SU-DHL-6 (cell line): ENCODE data around the gene ITGA2B.

Experiments
- H2AFZ ChIP-seq: fragments of 200-600 bp; sonication (generic); 2 replicates; pipeline ENCODE4 v1.6.1; 2014; ENCODE audit warnings: low read depth, mild to moderate bottlenecking, moderate library complexity, mixed read lengths, antibody characterized with exemption, low read length; ENCODE audit not compliant: severe bottlenecking
- H3F3A ChIP-seq: fragments of 200-600 bp; shearing (Covaris generic); 2 replicates; pipeline ENCODE4 v1.6.0; 2016; ENCODE audit warnings: antibody characterized with exemption, mild to moderate bottlenecking; ENCODE audit not compliant: insufficient read depth
- H3K27ac ChIP-seq: fragments of 200-600 bp; sonication (generic); 2 replicates; pipeline ENCODE4 v1.5.1; 2016; ENCODE audit warnings: low read depth, mild to moderate bottlenecking, low read length, moderate library complexity, mixed read lengths
- H3K27me3 ChIP-seq: fragments of 200-600 bp; sonication (generic), shearing (Covaris generic); 2 replicates; pipeline ENCODE4 v1.6.0; 2014; ENCODE audit warnings: mild to moderate bottlenecking, low read length
- H3K36me3 ChIP-seq: fragments of 200-600 bp; sonication (generic); 2 replicates; pipeline ENCODE4 v1.6.1; 2014; ENCODE audit warnings: mild to moderate bottlenecking, low read length, mixed read lengths
- H3K4me2 ChIP-seq: fragments of 300-600, 200-600 bp; shearing (Covaris generic), sonication (generic); 2 replicates; pipeline ENCODE4 v1.6.0; 2014; ENCODE audit warnings: low read length, low read depth, mild to moderate bottlenecking; ENCODE audit not compliant: poor library complexity, severe bottlenecking
- H3K4me3 ChIP-seq: fragments of 200-600 bp; sonication (generic); 2 replicates; pipeline ENCODE4 v1.5.1; 2014; ENCODE audit warnings: antibody characterized with exemption, low read length, mild to moderate bottlenecking, mixed read lengths; ENCODE audit not compliant: insufficient read depth, poor library complexity, severe bottlenecking
- H3K79me2 ChIP-seq: fragments of 200-600 bp; sonication (generic); 2 replicates; pipeline ENCODE4 v1.6.1; 2014; ENCODE audit warnings: mild to moderate bottlenecking, low read length, moderate library complexity; ENCODE audit not compliant: insufficient read depth
- H3K9ac ChIP-seq: fragments of 200-600 bp; sonication (generic); 2 replicates; pipeline ENCODE4 v1.7.0; 2014; ENCODE audit warnings: mild to moderate bottlenecking, low read length
- H3K9me2 ChIP-seq: fragments of 200-600 bp; sonication (generic); replicated peaks from 2 replicates; pipeline ENCODE4 v1.6.1; 2014; ENCODE audit warnings: low read length; ENCODE audit not compliant: insufficient read depth
- H3K9me3 ChIP-seq: fragments of 200-600 bp; sonication (generic); 2 replicates; pipeline ENCODE4 v1.6.1; 2014; ENCODE audit warnings: low read length, mixed read lengths; ENCODE audit not compliant: insufficient read depth
- H4K20me1 ChIP-seq: fragments of 200-600 bp; sonication (generic); 2 replicates; pipeline ENCODE4 v1.6.1; 2014; ENCODE audit warnings: low read depth, mild to moderate bottlenecking, antibody characterized with exemption, low read length, moderate library complexity, mixed read lengths
- EZH2phosphoT487 ChIP-seq: fragments of 200-600 bp; sonication (generic), shearing (Covaris generic); conservative IDR thresholded peaks from 2 replicates; pipeline ENCODE4 v1.6.1; 2018; ENCODE audit warnings: mild to moderate bottlenecking, antibody characterized with exemption, low read length, moderate library complexity, mixed read lengths
- TF ChIP-seq, protein P1 (sequence below): fragments of 200-600 bp; sonication (generic); IDR thresholded peaks from one replicate; pipeline ENCODE4 v1.5.1; 2017; ENCODE audit warnings: antibody characterized with exemption, mild to moderate bottlenecking, low read length, moderate library complexity; ENCODE audit not compliant: insufficient read depth, poor library complexity, severe bottlenecking

ITGA2B gene

DNA sequence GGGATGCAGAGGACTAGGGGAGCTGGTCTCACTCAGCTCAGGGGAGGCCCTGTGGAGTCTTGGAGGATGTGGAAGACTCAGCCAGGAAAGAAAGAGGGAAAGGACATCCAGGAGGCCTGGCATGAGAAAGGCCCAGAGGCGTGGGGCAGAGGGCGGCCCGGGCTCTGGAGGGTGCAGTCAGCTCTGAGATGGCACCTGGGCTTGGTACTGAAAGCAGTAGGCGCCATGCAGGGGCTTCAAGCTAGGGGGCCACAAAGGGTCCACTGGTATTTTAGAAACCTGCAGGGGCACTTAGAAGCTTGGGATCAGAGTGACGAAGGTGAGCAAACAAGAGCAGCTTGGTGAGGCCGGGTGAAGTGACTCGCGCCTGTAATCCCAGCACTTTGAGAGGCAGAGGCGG lies 31.4 kb downstream of the ITGA2B start:
- H3K4me2 ChIP-seq = no peak overlapping the region
- no peak overlapping the region for H3K27ac ChIP-seq
- no peak overlapping the region for H2AFZ ChIP-seq
- no peaks in the 10 kb centered on the region for H3K27me3 ChIP-seq
- no peak overlapping the region for H3K9ac ChIP-seq
- H3K9me2 ChIP-seq = no peaks in the 10 kb centered on the region
- TF ChIP-seq, protein P1, sequence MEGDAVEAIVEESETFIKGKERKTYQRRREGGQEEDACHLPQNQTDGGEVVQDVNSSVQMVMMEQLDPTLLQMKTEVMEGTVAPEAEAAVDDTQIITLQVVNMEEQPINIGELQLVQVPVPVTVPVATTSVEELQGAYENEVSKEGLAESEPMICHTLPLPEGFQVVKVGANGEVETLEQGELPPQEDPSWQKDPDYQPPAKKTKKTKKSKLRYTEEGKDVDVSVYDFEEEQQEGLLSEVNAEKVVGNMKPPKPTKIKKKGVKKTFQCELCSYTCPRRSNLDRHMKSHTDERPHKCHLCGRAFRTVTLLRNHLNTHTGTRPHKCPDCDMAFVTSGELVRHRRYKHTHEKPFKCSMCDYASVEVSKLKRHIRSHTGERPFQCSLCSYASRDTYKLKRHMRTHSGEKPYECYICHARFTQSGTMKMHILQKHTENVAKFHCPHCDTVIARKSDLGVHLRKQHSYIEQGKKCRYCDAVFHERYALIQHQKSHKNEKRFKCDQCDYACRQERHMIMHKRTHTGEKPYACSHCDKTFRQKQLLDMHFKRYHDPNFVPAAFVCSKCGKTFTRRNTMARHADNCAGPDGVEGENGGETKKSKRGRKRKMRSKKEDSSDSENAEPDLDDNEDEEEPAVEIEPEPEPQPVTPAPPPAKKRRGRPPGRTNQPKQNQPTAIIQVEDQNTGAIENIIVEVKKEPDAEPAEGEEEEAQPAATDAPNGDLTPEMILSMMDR = no peak
- no peak for TF ChIP-seq EZH2phosphoT487
- H3K4me3 ChIP-seq = no peak overlapping the region
- no peaks in the 10 kb centered on the region for H4K20me1 ChIP-seq
- H3K36me3 ChIP-seq = no peaks in the 10 kb centered on the region
- peaks cover 3% of the 10 kb centered on the region; the same call in 1 of the 2 replicates for H3F3A ChIP-seq
- H3K79me2 ChIP-seq = no peaks in the 10 kb centered on the region; the same call in 1 of the 2 replicates
- H3K9me3 ChIP-seq = no peaks in the 10 kb centered on the region

DNA sequence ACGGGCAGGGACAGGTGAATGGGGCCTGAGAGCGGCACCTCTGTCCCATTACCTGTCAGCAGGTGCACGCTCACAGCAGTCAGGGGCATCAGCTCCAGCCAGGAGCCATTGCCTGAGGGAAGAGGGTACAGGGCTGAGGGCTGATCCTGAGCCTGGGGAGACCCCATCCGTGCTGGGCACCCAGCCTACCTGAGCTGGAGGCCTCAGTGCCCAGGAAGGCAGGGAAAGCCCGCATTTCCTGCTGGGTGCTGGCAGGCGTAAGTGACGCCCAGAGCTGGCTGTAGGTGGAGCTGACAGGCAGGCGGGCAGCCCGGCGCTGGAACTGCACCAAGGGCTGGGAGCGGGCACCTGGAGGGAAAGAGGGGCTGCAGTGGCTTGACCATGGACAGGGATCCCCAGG lies 33.2 kb downstream of the ITGA2B start:
- Histone ChIP-seq H3K9me2 (no peaks in the 10 kb centered on the region), H3K9me3 (no peaks in the 10 kb centered on the region), H3K4me3 (no peak overlapping the region), H3K4me2 (no peak overlapping the region), H3K9ac (no peak overlapping the region), H3F3A (peaks cover 6% of the 10 kb centered on the region; the same call in 1 of the 2 replicates), H2AFZ (no peak overlapping the region), H3K79me2 (no peaks in the 10 kb centered on the region; the same call in 1 of the 2 replicates), H3K27me3 (no peaks in the 10 kb centered on the region), H3K27ac (no peak overlapping the region), H3K36me3 (no peaks in the 10 kb centered on the region), H4K20me1 (no peaks in the 10 kb centered on the region)
- TF ChIP-seq, protein P1 = no peak
- no peak for TF ChIP-seq EZH2phosphoT487

DNA sequence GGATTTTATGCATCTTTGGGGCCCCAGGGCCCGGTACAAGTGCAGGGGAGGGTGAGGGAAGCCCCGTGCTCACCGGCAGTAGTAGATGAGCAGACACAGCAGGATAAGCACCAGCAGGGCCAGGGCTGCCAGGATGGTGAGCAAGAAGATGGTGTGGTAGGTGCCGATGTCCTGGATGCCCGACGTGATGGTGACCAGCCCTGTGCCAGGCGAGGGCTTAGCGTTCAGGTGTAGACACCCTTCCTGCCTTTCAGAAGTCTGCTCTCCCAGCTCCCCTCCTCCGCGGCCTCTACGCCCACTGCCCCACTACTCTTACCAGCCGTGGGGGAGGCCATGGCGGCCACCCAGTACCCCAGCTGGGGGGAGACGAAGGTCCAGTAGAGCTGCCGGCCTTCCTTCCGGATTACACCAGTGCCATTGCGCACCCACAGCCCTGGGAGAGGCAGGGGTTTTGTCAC lies 33.8 kb downstream of the ITGA2B start:
- no peak overlapping the region for H3K27ac ChIP-seq
- H2AFZ ChIP-seq = no peak overlapping the region
- H3K27me3 ChIP-seq = no peaks in the 10 kb centered on the region
- H3K4me2 ChIP-seq = no peak overlapping the region
- no peak for TF ChIP-seq EZH2phosphoT487
- TF ChIP-seq, protein P1 = no peak
- H3K79me2 ChIP-seq = no peaks in the 10 kb centered on the region; the same call in 1 of the 2 replicates
- H4K20me1 ChIP-seq = no peaks in the 10 kb centered on the region
- H3K9me2 ChIP-seq = no peaks in the 10 kb centered on the region
- H3F3A ChIP-seq = peaks cover 6% of the 10 kb centered on the region; the same call in 1 of the 2 replicates
- H3K9me3 ChIP-seq = no peaks in the 10 kb centered on the region
- H3K4me3 ChIP-seq = no peak overlapping the region
- H3K36me3 ChIP-seq = no peaks in the 10 kb centered on the region
- no peak overlapping the region for H3K9ac ChIP-seq
